NCI-H187 treated with DMSO at 0.1 percent for 48 hours (cell line): ENCODE data around the gene GRID2IP.
"Not testable (repeated sequence)": the region's sequence is repeated elsewhere in the genome, so short reads cannot be mapped to it uniquely, and the experiment has no call there.

Source experiments
- DNase-seq: peaks from one replicate; lab custom pipeline; 2025; lab: John Stamatoyannopoulos, UW

The GRID2IP gene

DNA sequence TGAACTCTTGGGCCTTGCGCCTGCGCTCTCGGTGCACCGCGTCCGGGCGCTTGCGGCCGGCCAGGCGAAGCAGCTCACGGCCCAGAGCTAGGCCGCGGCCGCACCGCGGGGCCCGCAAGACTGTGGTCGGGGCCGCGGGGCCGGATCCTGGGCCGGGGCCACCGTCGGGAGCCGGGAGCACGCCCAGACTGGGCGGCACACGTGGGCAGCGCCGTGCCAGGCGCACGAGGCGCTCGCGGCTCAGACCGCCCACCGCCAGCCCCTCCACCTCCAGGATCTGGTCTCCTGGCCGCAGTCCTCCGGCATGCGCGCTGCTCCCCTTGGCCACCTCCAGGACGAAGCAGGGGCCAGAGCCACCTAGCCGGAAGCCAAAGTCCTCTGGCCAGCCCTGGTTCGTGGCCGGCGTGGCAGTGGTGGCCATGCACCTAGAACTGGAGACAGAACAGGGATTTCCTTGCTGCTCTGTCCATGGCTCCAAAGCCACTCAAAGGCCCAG, at the start of gene GRID2IP:
Gene GRID2IP (minus strand): TSS at position 446 of the 496 bp plus-strand sequence. CDS start 25 bp downstream, at position 421.
- no peak for DNase-seq

DNA sequence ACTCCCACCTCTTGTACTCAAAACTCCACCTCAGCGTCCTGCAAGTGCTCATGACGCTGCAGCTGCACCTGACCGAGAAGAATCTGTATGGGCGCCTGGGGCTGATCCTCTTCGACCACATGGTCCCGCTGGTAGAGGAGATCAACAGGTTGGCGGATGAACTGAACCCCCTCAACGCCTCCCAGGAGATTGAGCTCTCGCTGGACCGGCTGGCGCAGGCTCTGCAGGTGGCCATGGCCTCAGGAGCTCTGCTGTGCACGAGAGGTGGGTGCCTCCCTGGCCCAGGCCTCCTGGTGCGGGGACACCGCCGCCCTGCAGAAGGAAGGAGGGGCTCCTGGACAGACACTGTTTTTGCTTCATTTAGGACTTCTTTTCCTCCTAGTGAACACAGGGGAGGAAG, 48.8 kb upstream of the GRID2IP start:
- DNase-seq = no peak

DNA sequence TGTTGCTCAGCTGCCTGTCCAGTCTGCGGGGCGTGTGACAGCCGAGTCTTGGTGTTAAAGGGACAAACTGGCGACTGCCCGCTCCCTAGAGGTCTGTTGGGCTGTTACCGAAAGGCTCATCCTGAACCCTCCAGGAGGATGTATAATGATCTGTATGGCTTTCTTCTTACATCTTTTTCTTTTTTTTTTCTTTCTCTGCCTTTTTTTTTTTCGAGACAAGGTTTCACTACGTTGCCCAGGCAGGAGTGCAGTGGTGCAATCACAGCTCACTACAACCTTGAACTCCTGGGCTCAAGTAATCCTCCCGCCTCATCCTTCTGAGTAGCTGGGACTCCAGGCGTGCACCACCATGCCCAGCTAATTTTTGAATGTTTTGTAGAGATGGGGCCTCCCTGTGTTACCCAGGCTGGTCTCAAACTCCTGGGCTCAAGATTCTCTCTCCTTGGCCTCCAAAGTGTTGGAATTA, 39.4 kb upstream of the GRID2IP start:
- DNase-seq = no peak

DNA sequence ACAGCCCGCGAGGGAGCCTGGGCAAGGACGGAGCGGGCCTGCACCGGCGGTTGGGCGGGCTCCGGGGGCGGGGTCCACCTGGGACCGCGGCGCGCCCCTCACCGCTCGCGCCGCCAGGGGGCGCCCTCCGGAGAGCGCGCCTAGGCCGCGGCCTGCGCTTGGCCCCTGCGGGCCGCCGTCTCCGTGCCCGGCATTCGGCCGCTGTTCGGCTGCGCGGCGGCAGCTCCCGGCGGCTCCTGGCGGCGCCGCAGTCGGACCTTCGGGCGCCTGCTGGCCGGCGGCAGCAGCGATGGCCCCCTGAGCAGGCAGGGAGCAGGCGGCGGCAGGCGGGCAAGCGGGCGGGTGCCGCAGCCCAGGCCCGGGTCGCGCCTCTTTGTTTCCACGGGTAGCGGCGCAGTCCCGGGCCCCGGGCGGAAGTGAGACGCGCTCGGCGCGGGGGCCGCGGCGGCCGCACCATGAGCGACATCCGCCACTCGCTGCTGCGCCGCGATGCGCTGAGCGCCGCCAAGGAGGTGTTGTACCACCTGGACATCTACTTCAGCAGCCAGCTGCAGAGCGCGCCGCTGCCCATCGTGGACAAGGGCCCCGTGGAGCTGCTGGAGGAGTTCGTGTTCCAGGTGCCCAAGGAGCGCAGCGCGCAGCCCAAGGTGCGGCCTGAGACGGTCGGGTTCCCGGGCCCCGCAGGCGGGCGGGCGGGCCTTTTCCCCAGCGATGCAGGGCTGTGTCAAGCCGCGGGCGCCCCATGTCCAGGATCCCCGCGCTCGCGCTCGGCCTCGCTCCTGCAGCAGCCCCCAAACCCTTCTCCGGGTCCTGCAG, 38.8 kb upstream of the GRID2IP start, which contains the start of gene INTS15:
Gene INTS15 (plus strand): TSS at position 193 of the 816 bp plus-strand sequence. CDS start 263 bp downstream, at position 456.
- no peak for DNase-seq

DNA sequence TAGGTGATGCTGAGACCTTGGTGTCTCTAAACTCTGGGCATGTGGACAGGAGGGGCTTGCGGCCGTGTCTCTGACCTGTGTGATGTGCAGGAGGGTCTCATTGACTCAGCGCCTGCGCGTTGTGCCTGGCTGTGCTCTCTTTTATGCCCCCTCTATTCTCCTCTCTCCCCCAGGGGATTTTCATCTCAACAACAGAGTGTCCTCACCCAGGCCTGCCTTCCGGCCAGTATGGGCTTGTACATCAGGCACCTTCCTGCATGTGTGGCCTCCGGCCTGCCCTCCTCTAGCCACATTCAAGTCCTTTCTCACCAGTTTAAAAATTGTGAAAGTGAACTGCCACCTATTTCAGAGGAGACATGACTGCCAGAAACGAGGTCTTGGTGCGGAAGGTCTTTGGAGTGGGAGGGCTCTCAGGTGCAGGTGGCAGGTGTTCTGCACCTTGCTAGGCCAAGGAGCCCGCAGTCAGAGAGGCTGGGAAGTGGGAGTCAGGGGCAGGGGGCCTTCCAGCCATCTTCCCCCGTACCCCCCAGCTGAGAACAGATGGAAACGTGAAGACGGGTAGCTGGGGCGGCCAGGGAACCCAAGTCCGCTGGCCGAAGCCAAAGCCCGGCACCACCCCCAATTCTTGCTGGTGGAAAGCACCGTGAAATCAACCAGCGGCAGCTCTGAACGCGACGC, 38.0 kb upstream of the GRID2IP start:
- DNase-seq = no peak

DNA sequence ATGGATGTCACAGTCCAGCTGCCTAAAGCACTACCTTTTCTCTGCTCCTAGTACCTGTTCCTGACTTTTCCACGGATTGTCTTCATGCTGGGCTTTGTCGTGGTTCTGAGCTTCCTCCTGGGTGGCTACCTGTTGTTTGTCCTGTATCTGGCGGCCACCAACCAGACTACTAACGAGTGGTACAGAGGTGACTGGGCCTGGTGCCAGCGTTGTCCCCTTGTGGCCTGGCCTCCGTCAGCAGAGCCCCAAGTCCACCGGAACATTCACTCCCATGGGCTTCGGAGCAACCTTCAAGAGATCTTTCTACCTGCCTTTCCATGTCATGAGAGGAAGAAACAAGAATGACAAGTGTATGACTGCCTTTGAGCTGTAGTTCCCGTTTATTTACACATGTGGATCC, 37.3 kb upstream of the GRID2IP start:
- DNase-seq = no peak

DNA sequence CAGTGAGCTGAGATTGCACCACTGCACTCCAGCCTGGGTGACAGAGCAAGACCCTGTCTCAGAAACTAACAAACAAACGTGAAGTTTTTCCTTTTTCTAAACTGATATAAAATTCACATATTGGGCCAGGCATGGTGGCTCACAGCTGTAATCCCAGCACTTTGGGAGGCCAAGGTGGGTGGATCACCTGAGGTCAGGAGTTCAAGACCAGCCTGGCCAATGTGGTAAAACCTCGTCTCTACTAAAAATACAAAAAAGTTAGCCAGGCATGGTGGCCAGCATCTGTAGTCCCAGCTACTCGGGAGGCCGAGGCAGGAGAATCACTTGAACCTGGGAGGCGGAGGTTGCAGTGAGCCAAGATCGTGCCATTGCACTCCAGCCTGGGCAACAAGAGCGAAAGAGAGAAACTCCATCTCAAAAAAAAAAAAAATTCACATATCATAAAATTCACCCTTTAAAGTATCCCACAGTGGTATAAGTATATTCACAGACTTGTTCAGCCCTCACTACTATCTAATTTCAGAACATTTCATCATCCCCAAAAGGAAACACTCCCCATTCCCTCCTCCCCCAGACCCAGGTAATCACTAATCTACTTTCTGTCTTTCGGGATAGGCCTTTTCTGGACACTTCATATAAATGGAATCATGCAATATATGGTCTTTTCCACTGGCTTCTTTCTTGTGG, 34.6 kb upstream of the GRID2IP start:
- not testable (repeated sequence) for DNase-seq

DNA sequence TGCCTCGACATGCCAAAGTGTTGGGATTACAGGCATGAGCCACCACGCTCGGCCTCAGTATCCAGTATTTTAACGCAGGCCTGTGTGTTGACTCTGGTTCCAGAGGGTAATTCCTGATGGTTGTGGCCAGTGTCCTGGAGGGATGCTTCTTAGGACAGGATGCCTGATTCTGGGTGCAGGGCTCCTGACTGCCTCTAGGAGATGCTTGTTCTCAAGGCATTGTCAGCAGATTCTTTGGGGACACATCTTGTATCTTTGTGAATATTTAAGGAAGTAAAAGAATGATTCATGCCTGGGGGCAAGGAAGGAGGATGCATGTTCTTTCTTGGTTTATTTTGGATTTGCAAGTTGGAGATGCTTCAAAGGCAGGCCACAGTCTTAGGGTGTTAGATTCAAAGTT, 28.2 kb upstream of the GRID2IP start:
- no peak for DNase-seq

DNA sequence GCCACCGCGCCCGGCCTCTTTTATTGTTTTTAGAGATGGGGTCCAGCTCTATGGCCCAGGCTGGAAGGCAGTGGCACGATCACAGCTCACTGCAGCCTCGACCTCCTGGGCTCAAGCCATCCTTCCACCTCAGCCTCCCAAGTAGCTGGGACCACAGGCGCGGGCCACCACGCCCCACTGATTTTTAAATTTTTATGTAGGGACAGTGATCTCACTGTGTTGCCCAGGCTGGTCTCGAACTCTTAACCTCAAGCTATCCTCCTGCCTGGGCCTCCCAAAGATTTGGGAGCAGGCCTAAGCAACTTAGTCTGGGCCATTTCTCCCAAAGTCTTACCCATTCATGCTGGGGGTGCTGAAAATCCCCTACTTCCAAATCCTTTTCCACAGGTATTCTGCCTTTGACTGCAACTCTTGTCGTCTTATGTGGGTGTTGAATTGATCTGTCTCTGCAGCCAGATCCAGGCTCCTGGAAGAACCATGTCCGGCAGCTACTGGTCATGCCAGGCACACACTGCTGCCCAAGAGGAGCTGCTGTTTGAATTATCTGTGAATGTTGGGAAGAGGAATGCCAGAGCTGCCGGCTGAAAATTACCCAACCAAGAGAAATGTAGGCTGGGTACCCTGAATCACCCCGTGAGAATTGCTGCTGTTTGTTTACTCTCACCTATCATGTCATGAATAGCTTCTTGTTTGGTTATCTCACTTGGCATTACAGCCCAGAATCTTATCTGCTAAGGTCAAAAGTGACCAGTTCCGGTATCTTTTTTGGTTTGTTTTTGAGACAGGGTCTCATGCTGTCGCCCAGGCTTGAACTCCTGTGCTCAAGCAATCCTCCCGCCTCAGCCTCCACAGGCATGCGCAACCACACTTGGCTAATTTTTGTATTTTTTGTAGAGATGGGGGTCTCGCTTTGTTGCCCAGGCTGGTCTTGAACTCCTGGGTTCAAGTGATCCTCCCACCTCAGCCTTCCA, 27.1 kb upstream of the GRID2IP start:
- DNase-seq = no peak

DNA sequence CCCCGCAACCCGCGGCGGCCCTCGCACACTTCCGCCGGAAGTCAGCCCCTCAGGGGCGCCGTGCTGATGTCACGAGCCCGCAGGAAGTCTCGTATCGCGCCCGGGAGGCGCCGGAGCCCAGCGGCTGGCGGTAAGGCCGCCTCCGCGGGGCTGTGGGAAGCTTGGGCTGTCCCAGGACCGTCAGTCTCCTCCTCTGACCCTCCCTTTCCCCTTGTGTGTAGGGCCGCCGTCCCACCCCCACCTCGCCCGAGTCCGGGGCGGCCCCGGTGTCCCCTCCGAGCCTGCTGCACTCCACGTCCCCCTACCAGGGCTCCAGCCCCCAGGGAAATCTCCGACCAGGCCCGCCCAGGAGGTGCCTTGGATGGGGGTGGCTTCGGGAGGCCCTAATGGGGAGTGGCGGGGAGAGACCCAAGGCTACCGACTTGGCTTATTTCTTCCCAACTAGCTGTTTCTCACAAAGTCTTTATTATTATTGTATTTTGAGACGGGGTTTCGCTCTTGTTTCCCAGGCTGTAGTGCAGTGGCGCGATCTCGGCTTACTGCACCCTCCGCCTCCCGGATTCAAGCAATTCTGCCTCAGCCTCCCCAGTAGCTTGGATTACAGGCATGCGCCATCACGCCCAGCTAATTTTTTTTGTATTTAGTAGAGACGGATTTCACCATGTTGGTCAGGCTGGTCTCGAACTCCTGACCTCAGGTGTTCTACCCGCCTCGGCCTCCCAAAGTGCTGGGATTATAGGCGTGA, 26.3 kb upstream of the GRID2IP start, which contains the start of gene ZDHHC4:
Gene ZDHHC4 (plus strand): TSS at position 86 of the 745 bp plus-strand sequence. CDS start 3,108 bp downstream, outside the sequence.
- no peak for DNase-seq

DNA sequence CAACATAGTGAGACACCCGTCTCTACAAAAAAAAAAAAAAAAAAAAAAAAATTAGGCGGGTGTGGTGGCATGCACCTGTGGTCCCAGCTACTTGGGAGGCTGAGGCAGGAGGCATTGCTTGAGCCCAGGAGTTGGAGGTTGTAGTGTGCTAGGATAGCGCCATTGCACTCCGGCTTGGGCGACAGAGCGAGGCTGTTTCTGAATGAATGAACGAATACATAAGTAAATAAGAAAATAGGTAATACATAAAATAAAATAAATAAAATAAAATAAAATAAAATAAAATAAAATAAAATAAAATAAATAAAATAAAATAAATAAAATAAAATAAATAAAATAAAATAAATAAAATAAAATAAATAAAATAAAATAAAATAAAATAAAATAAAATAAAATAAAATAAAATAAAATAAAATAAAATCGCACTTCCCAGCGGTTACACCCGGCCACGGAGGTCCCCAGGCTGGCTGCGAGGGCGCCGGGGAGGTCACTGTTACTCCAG, 25.7 kb upstream of the GRID2IP start:
- DNase-seq = not testable (repeated sequence)

DNA sequence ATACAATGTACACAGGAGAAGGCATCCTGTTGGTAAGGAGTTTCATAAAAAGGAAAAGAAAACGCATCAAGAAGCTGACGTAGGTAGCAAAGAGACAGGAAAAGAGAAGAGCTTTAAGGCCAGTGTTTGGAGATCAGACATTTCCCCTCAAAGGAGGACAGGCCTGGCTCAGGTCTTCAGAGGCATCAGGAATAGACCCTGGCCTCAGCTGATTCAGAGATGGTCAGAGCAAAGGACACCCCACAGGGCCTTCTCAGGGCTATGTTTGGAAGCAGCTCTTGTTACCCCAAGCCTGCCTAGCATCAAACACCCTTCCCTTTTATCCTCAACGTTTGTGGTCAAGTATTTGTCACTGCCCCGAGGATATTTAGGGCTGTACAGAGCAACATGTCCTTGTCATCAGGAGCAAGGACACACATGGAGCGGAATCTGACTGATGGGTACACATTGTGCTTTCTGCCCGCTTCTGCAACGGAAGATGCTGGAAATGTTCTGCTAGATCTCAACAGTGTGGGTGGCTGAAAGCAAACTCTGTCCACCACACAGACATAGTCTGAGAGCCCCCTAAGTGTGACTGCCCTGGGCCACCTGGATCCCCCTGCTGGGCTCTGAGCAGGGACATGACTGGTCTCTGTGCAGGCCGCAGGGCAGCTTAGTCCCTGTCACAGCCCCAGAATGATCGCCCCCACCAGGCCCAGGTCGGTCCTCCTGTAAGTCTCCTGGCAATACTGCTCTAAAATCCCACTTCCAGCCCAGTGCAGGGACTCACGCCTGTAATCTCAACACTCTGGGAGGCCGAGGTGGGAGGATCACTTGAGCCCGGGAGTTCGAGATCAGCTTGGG, 25.0 kb upstream of the GRID2IP start:
- no peak for DNase-seq

DNA sequence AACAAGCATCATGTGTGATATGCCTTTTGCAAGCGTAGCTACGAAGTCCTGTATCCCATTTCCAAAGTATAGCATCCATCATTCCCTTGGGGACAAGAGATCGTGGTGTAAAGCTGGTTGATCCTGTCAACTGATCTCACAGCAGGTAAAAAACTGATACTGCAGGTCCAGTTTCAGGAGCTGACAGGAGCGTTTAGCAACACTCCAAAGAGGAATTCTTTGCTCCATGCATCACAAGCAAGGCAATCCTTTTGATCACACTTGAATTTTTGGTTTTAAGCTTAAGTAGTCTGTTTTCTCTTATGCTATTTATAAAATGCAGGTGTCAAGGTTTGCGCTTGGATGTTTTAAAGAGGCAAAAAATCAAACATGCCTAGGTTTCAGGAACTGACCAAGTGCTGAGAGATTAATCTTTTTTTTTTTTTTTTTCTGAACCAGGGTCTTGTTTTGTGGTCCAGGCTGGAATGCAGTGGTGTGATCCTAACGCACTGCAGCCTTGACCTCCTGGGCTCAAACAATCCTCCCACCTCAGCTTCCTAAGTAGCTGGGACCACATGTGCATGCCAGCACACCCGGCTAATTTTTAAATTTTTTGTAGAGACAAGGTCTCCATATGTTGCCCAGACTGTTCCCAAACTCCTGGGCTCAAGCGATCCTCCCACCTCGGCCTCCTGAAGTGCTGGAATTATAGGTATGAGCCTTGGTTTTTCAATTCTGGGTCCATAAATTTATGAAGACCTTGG, 24.2 kb upstream of the GRID2IP start:
- no peak for DNase-seq

DNA sequence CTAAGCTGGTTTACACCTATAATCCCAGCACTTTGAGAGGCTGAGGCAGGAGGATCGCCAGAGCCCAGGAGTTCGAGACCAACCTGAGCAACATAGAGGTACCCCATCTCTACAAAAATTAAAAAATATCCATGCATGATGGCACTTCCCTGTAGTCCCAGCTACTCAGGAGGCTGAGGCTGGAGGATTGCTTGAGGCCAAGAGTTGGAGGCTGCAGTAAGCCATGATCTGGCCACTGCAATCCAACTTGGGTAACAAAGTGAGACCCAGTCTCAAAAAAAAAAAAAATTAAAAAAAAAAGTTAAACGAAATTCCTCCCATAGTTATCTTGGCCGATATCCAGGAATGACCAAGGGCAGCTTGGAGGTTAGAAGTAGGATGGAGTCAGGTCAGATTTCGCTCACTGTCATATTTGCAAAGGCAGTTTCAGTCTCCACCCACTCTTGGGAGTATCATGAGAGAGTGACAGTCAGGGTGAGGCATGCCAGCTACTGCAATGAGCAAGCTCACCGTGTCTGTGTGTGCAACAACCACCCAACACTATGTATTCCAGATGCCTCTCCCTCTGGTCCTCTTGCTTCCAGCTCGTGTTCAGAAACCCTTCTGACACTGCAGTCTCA, 20.0 kb upstream of the GRID2IP start:
- DNase-seq = no peak

DNA sequence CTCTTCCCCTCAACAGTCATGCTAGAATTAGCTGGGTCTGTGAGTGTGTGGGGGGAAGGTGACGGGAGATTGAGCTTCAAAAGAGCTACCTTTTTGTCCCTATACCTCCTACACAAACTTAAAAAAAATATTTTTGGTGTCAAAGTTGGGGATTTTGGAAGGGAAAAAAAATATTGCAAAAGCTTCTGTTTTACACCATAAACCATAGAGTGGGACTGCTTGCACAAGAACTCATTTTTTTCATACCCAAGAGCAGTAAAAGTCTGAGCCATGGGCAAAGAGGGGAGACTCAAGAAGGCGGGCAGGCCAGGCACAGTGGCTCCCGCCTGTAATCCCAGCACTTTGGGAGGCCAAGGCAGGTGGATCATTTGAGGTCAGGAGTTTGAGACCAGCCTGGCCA, 16.6 kb upstream of the GRID2IP start:
- no peak for DNase-seq

DNA sequence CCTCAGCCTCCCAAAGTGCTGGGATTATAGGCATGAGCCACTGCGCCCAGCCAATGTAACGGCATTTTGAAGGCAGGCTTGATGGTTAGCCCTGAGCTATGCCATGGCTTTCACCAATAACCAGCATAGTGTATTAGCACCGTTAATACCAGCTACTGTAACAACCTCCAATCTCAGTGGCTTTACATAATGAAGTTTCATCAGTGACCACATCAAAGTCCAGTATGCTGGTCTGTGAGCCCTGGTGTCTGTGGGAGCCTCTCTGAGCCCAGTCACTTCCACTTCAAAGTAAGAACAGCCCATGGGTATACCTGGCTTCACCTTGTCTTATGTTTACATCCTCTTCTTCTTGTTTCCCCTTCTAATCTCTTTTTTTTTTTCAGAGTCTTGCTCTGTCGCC, 14.4 kb upstream of the GRID2IP start:
- no peak for DNase-seq

DNA sequence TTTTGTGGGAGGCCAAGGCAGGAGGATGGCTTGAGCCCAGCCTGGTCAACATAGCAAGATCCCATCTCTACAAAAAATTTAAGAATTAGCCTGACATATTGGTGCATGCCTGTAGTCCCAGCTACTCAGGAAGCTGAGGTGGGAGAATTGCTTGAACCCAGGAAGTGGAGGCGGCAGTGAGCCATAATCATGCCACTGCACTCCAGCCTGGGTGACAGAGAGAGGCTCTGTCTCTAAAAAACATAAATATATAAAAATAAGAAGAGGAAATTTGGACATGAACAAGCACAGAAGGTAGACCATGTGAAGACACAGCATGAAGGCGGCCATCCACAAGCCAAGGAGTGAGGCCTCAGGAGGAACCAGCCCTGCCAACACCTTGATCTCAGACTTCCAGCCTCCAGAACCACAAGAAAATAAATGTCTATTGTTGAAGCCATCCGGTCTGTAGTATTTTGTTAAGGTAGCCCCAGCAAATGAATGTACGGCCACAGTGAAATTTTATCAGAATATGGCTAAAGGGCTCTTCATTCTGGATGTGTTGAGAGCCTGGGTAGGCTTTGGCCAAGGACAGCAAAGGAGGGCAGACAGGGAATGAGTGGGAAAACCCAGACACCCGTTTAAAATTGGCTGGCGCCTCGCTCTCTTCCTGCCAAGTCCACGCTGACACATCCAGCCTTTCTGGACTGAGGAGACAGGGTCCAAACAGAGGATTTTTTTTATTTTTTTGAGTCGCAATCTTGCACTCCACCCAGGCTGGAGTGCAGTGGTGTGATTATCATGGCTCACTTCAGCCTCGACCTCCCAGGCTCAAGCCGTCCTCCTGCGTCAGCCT, 12.9 kb upstream of the GRID2IP start:
- no peak for DNase-seq
